Common myeloid progenitor, CD34-positive (primary cell): ENCODE results near the gene SGMS1.

ENCODE experiments used
- CTCF ChIA-PET: fragments of 350-600 bp; sonication (Branson Sonifier 250); formaldehyde crosslinking; loops from one replicate; lab custom pipeline; 2021; ENCODE audit warnings: antibody characterized with exemption; lab: Charles Lee
- POLR2A ChIA-PET: fragments of 350-600 bp; sonication (Branson Sonifier 250); formaldehyde crosslinking; loops from one replicate; lab custom pipeline; 2021; ENCODE audit warnings: antibody characterized with exemption; lab: Charles Lee
- DNase-seq, 3 donors: peaks; one replicate each; pipeline versions ENCODE4 v3.0.0 to v3.0.0-alpha.2; 2013
- H3K27ac ChIP-seq, 2 experiments: 1 replicate in 1 of 2; 2 replicates in 1 of 2; pipeline ENCODE4 v1.7.0; 2013; ENCODE audit warnings: inconsistent platforms in 2 of 2, low read length in 2 of 2, mild to moderate bottlenecking in 2 of 2, low read depth in 1 of 2, moderate library complexity in 1 of 2; ENCODE audit not compliant: severe bottlenecking in 2 of 2, insufficient read depth in 1 of 2, poor library complexity in 1 of 2
- H3K27me3 ChIP-seq, 5 experiments: replicated peaks in 2 of 5; 1 replicate in 3 of 5; 2 replicates in 2 of 5; pipeline versions ENCODE4 v1.6.1 to v1.7.0; 2013; ENCODE audit warnings: low read length in 4 of 5, mild to moderate bottlenecking in 2 of 5, moderate library complexity in 2 of 5, inconsistent platforms in 1 of 5; ENCODE audit not compliant: insufficient read depth in 5 of 5, control insufficient read depth in 4 of 5
- H3K36me3 ChIP-seq, 4 experiments: 1 replicate in 2 of 4; 2 replicates in 2 of 4; pipeline versions ENCODE4 v1.6.1 to v1.7.0; 2013; ENCODE audit warnings: low read length in 3 of 4, control low read depth in 1 of 4, mild to moderate bottlenecking in 1 of 4; ENCODE audit not compliant: control insufficient read depth in 4 of 4, insufficient read depth in 4 of 4
- H3K4me1 ChIP-seq, 4 experiments: 1 replicate in 3 of 4; 2 replicates in 1 of 4; pipeline versions ENCODE4 v1.6.1 to v1.7.1; 2013; ENCODE audit warnings: low read length in 3 of 4, mild to moderate bottlenecking in 3 of 4, control low read depth in 1 of 4, inconsistent platforms in 1 of 4, moderate library complexity in 1 of 4; ENCODE audit not compliant: control insufficient read depth in 4 of 4, insufficient read depth in 4 of 4; ENCODE audit errors: control extremely low read depth in 1 of 4
- H3K4me3 ChIP-seq, 7 experiments: 1 replicate in 4 of 7; 2 replicates in 3 of 7; pipeline versions ENCODE4 v1.5.1 to v1.7.0; 2013; ENCODE audit warnings: mild to moderate bottlenecking in 7 of 7, low read length in 6 of 7, moderate library complexity in 6 of 7, inconsistent platforms in 2 of 7, low read depth in 2 of 7, control low read depth in 1 of 7; ENCODE audit not compliant: insufficient read depth in 4 of 7, control insufficient read depth in 1 of 7; ENCODE audit errors: extremely low read depth in 1 of 7
- H3K9me3 ChIP-seq, 5 experiments: 1 replicate in 4 of 5; 2 replicates in 1 of 5; pipeline versions ENCODE4 v1.6.1 to v1.7.1; 2013; ENCODE audit warnings: low read length in 4 of 5, mild to moderate bottlenecking in 2 of 5, inconsistent platforms in 1 of 5, low read depth in 1 of 5, moderate library complexity in 1 of 5; ENCODE audit not compliant: control insufficient read depth in 4 of 5, insufficient read depth in 2 of 5; ENCODE audit errors: control extremely low read depth in 1 of 5
- WGBS: methylation state at CpG from one replicate; pipeline ENCODE4 v1.1.5; 2013; ENCODE audit not compliant: insufficient coverage; 5-methylcytosine and 5-hydroxymethylcytosine counted together

The SGMS1 gene

GRCh38 chr10:50542871-50543270 is 80.9 kb downstream of the SGMS1 start:
- ChIA-PET POLR2A (no interaction called here), CTCF (no interaction called here)
- Histone ChIP-seq H3K36me3 (no peaks in the 10 kb centered on the region), H3K27ac (no peak overlapping the region), H3K9me3 (peaks cover 0 to 3% (median 0%) of the 10 kb centered on the region in 5 experiments), H3K27me3 (no peaks in the 10 kb centered on the region), H3K4me3 (no peak overlapping the region), H3K4me1 (peaks cover 0 to 11% (median 5%) of the 10 kb centered on the region in 4 experiments)
- DNase-seq: no peak

GRCh38 chr10:50541921-50542320 is 81.8 kb downstream of the SGMS1 start:
- ChIA-PET POLR2A (no interaction called here), CTCF (no interaction called here)
- WGBS: 50% methylated on average over 2 of the region's 4 CpGs
- Histone ChIP-seq H3K9me3 (peaks cover 0 to under 1% (median 0%) of the 10 kb centered on the region in 5 experiments), H3K4me3 (no peak overlapping the region), H3K4me1 (peaks cover 0 to 11% (median 5%) of the 10 kb centered on the region in 4 experiments), H3K27me3 (no peaks in the 10 kb centered on the region), H3K36me3 (no peaks in the 10 kb centered on the region), H3K27ac (no peak overlapping the region)
- DNase-seq: no peak

GRCh38 chr10:50541317-50541716 is 82.4 kb downstream of the SGMS1 start:
- WGBS: 100% methylated on average over 2 of the region's 2 CpGs

GRCh38 chr10:50540826-50541122 is 83.0 kb downstream of the SGMS1 start:
- H3K9me3 ChIP-seq: no peaks in the 10 kb centered on the region
- POLR2A ChIA-PET: no interaction called here
- peaks cover 0 to 11% (median 5%) of the 10 kb centered on the region in 4 experiments for H3K4me1 ChIP-seq
- no peak overlapping the region for H3K4me3 ChIP-seq
- H3K27me3 ChIP-seq: no peaks in the 10 kb centered on the region
- H3K27ac ChIP-seq: no peak overlapping the region
- no CpG with 5 or more reads among the region's 1 CpG for WGBS
- CTCF ChIA-PET: no interaction called here
- H3K36me3 ChIP-seq: no peaks in the 10 kb centered on the region
- DNase-seq: no peak

More at GRCh38 chr10:50541317-50541716, 82.4 kb downstream of the SGMS1 start:
- Histone ChIP-seq H3K27ac (no peak overlapping the region), H3K4me1 (peaks cover 0 to 11% (median 5%) of the 10 kb centered on the region in 4 experiments), H3K27me3 (no peaks in the 10 kb centered on the region), H3K36me3 (no peaks in the 10 kb centered on the region), H3K4me3 (no peak overlapping the region), H3K9me3 (no peaks in the 10 kb centered on the region)
- CTCF ChIA-PET: no interaction called here
- POLR2A ChIA-PET: no interaction called here
- no peak for DNase-seq

- 67% methylated on average over 2 of the region's 3 CpGs for WGBS
- peak in 2 of 3 donors; percentile 68 to 69 for DNase-seq
- H3K4me1 ChIP-seq: peaks cover 0 to 11% (median 5%) of the 10 kb centered on the region in 4 experiments
- CTCF ChIA-PET: no interaction called here
- H3K4me3 ChIP-seq: no peak overlapping the region
- no peaks in the 10 kb centered on the region for H3K9me3 ChIP-seq
- POLR2A ChIA-PET: no interaction called here
- H3K36me3 ChIP-seq: no peaks in the 10 kb centered on the region
- H3K27me3 ChIP-seq: no peaks in the 10 kb centered on the region
- H3K27ac ChIP-seq: no peak overlapping the region
Measured at GRCh38 chr10:50540069-50540825, 83.5 kb downstream of the SGMS1 start.

- POLR2A ChIA-PET: no interaction called here
- H3K9me3 ChIP-seq: no peaks in the 10 kb centered on the region
- no peak for DNase-seq
- H3K27me3 ChIP-seq: no peaks in the 10 kb centered on the region
- peaks cover 0 to 11% (median 5%) of the 10 kb centered on the region in 4 experiments for H3K4me1 ChIP-seq
- H3K27ac ChIP-seq: no peak overlapping the region
- CTCF ChIA-PET: no interaction called here
- 92% methylated on average over 6 of the region's 7 CpGs for WGBS
- H3K36me3 ChIP-seq: no peaks in the 10 kb centered on the region
- no peak overlapping the region for H3K4me3 ChIP-seq
Measured at GRCh38 chr10:50538555-50539398, 85.0 kb downstream of the SGMS1 start.

- no peaks in the 10 kb centered on the region for H3K9me3 ChIP-seq
- no peaks in the 10 kb centered on the region for H3K27me3 ChIP-seq
- DNase-seq: no peak
- CTCF ChIA-PET: no interaction called here
- H3K36me3 ChIP-seq: no peaks in the 10 kb centered on the region
- H3K27ac ChIP-seq: no peak overlapping the region
- H3K4me3 ChIP-seq: no peak overlapping the region
- POLR2A ChIA-PET: no interaction called here
- peaks cover 0 to 7% (median 1%) of the 10 kb centered on the region in 4 experiments for H3K4me1 ChIP-seq
Measured at GRCh38 chr10:50536617-50537240, 87.0 kb downstream of the SGMS1 start.
